GM15510 (cell line): ENCODE results near the gene CCDC134.

Experiments used
- POLR2A ChIP-seq: IDR thresholded peaks from 3 replicates; pipeline ENCODE4 v1.6.1; 2011; ENCODE audit warnings: borderline replicate concordance; ENCODE audit not compliant: insufficient read length; ENCODE audit errors: extremely low read depth

The CCDC134 gene

GRCh38 chr22:41841085-41841712 is 40.7 kb downstream of the CCDC134 start:
- no peak for TF ChIP-seq POLR2A

GRCh38 chr22:41842996-41843970 is 42.8 kb downstream of the CCDC134 start:
- TF ChIP-seq POLR2A: no peak

DNA sequence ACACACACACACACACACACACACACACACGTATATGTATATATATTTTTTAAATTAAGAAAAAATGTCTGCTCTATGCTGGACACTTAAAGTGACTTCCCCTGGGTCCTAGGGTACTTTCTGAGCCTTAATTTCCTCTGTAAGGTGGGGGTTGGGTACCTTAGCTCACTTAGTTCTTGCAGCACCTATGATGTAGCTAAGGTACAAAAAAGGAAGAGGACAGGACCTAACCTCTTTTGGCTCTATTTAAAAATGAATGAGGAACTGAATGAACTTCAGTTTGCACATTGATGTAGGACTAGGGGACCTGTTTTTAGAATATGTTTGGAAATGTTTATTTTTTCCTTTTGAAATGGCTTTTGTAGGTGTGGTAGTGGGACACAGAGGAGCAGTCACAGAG is 43.6 kb downstream of the CCDC134 start:
- TF ChIP-seq POLR2A: no peak

- no peak for TF ChIP-seq POLR2A
These were observed 44.0 kb downstream of the CCDC134 start for GRCh38 chr22:41844513-41844912.

- TF ChIP-seq POLR2A: no peak
These were observed 45.1 kb downstream of the CCDC134 start for GRCh38 chr22:41845380-41846267.

DNA sequence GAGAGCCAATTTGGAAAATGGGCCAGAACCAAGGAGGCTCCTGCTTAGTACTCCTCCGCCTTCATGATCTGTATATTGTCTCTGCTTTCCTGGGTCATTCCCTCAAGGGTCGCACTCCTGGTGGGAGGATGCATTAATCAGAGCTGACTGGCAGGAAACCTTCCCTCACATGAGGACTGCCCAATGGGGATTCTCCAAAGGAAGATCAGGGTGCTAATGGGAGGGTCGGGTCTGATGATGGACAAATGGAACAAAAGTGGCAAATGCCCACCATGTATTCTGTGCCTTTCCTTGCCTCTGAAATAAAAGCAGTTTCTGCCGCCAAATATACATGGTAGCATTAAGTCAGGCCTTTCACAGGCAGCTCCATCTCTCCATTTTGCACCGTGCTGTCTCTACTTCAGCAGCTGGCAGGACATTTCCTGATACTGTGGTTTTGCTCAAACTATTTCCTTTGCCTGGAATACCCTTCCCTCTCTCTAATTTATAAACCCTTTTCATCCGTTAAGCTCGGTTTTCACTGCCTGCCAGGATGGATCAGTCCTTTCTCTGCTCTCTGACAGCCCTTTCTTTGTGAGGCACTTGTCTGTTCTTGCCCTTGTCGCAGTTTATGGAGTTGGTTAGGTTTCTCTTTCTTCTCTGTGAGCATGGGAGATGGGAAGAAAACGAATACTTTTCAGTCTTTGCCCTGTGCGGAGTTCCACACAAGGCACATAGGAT is 45.9 kb downstream of the CCDC134 start:
- TF ChIP-seq POLR2A: no peak

GRCh38 chr22:41847300-41847699 is 46.8 kb downstream of the CCDC134 start:
- TF ChIP-seq POLR2A: no peak

DNA sequence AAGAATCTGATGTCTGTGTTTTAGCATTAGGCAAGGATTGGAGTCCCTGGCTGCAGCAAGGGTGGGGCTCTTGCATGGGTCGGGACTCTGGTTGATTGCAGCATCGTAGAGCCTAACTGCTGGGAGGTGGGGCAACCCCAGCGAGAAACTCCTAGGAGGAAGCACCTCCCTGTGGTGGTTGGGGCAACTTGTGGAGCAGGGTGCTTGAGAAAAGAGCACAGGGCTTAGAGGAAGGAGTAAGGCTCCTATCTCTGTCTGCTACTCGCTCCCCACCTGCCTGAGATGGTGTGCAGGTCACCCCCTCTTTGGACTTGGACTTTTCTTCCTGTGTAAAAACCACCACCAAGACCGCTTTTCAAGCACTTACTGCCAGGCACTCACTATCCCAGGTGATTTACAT is 48.0 kb downstream of the CCDC134 start:
- no peak for TF ChIP-seq POLR2A

GRCh38 chr22:41856469-41856868 is 56.0 kb downstream of the CCDC134 start:
- TF ChIP-seq POLR2A: no peak

GRCh38 chr22:41857155-41857859 is 56.8 kb downstream of the CCDC134 start:
- no peak for TF ChIP-seq POLR2A

GRCh38 chr22:41857860-41858199 is 57.4 kb downstream of the CCDC134 start:
- TF ChIP-seq POLR2A: no peak

GRCh38 chr22:41862160-41862529 is 61.7 kb downstream of the CCDC134 start:
- no peak for TF ChIP-seq POLR2A

GRCh38 chr22:41862530-41863266 is 62.2 kb downstream of the CCDC134 start:
- TF ChIP-seq POLR2A: peak; percentile 40
